Trophoblast cell (in vitro differentiated cells and primary cell): ENCODE measurements around the gene DTX3.
A peak's percentile ranks its signal among the peaks of the same experiment; 100 is the strongest.

ENCODE experiments used
- DNase-seq, 2 donors: peaks; one replicate each; pipeline ENCODE4 v3.0.0-alpha.2; 2016
- H2AFZ ChIP-seq: 2 replicates; pipeline ENCODE4 v1.6.1; 2013; ENCODE audit warnings: low read length, moderate library complexity, mild to moderate bottlenecking; ENCODE audit not compliant: insufficient read depth, poor library complexity
- H2AK5ac ChIP-seq: 2 replicates; pipeline ENCODE4 v1.6.1; 2013; ENCODE audit warnings: mild to moderate bottlenecking, low read length
- H2BK120ac ChIP-seq: 2 replicates; pipeline ENCODE4 v1.6.1; 2013; ENCODE audit warnings: low read length, mild to moderate bottlenecking, moderate library complexity; ENCODE audit not compliant: insufficient read depth, poor library complexity
- H2BK12ac ChIP-seq: 2 replicates; pipeline ENCODE4 v1.6.1; 2013; ENCODE audit warnings: mild to moderate bottlenecking, low read length, moderate library complexity
- H2BK5ac ChIP-seq: 2 replicates; pipeline ENCODE4 v1.6.1; 2013; ENCODE audit warnings: low read length, low read depth, moderate library complexity, mild to moderate bottlenecking; ENCODE audit not compliant: poor library complexity
- H3K14ac ChIP-seq: 2 replicates; pipeline ENCODE4 v1.6.1; 2013; ENCODE audit warnings: mild to moderate bottlenecking, low read length
- H3K18ac ChIP-seq: 2 replicates; pipeline ENCODE4 v1.6.1; 2013; ENCODE audit warnings: mild to moderate bottlenecking, low read length
- H3K23ac ChIP-seq: 2 replicates; pipeline ENCODE4 v1.6.1; 2013; ENCODE audit warnings: low read length
- H3K27ac ChIP-seq: 2 replicates; pipeline ENCODE4 v1.5.1; 2013; ENCODE audit warnings: low read depth, mild to moderate bottlenecking, inconsistent platforms, low read length, moderate library complexity
- H3K27me3 ChIP-seq: 2 replicates; pipeline ENCODE4 v1.6.1; 2013; ENCODE audit warnings: inconsistent platforms, mild to moderate bottlenecking, low read length, moderate library complexity; ENCODE audit not compliant: insufficient read depth
- H3K36me3 ChIP-seq, 2 experiments: 1 replicate in 1 of 2; 2 replicates in 1 of 2; pipeline ENCODE4 v1.6.1; 2013; ENCODE audit warnings: low read length in 2 of 2, mild to moderate bottlenecking in 2 of 2, moderate library complexity in 1 of 2; ENCODE audit not compliant: insufficient read depth in 2 of 2, control insufficient read depth in 1 of 2
- H3K4ac ChIP-seq: 2 replicates; pipeline ENCODE4 v1.6.1; 2013; ENCODE audit warnings: low read depth, mild to moderate bottlenecking, low read length, moderate library complexity
- H3K4me1 ChIP-seq, 2 experiments: 1 replicate in 1 of 2; 2 replicates in 1 of 2; pipeline ENCODE4 v1.6.1; 2013; ENCODE audit warnings: low read length in 2 of 2, mild to moderate bottlenecking in 2 of 2, moderate library complexity in 1 of 2; ENCODE audit not compliant: insufficient read depth in 2 of 2, control insufficient read depth in 1 of 2
- H3K4me2 ChIP-seq: 2 replicates; pipeline ENCODE4 v1.6.1; 2013; ENCODE audit warnings: inconsistent platforms, mild to moderate bottlenecking, low read length, moderate library complexity
- H3K4me3 ChIP-seq: 2 replicates; pipeline ENCODE4 v1.5.1; 2013; ENCODE audit warnings: mild to moderate bottlenecking, low read depth, low read length, inconsistent platforms
- H3K79me1 ChIP-seq: one replicate; pipeline ENCODE4 v1.6.1; 2013; ENCODE audit warnings: low read length
- H3K79me2 ChIP-seq: 2 replicates; pipeline ENCODE4 v1.6.1; 2013; ENCODE audit warnings: low read length, mild to moderate bottlenecking; ENCODE audit not compliant: control insufficient read depth, insufficient read depth, poor library complexity
- H3K9ac ChIP-seq: 2 replicates; pipeline ENCODE4 v1.6.1; 2013; ENCODE audit warnings: mild to moderate bottlenecking, low read length
- H3K9me3 ChIP-seq: 2 replicates; pipeline ENCODE4 v1.6.1; 2013; ENCODE audit warnings: low read depth, mild to moderate bottlenecking, control low read depth, inconsistent platforms, low read length; ENCODE audit not compliant: insufficient read depth
- H4K12ac ChIP-seq: 2 replicates; pipeline ENCODE4 v1.6.1; 2013; ENCODE audit warnings: low read depth, mild to moderate bottlenecking, low read length, moderate library complexity
- H4K8ac ChIP-seq: 2 replicates; pipeline ENCODE4 v1.6.1; 2013; ENCODE audit warnings: low read depth, mild to moderate bottlenecking, low read length, moderate library complexity
- H4K91ac ChIP-seq: one replicate; pipeline ENCODE4 v1.6.1; 2013; ENCODE audit warnings: low read depth, mild to moderate bottlenecking, low read length, moderate library complexity
- WGBS: extraction: QIAGEN DNeasy Blood & Tissue Kit; methylation state at CpG from one replicate; pipeline ENCODE4 v1.1.7; 2013; ENCODE audit warnings: missing lambda C conversion rate; ENCODE audit not compliant: insufficient read length, insufficient coverage; ENCODE audit errors: extremely low coverage; 5-methylcytosine and 5-hydroxymethylcytosine counted together

DTX3 gene

GRCh38 chr12:57604992-57605810 is 577 bp downstream of the DTX3 start:
- Histone ChIP-seq H3K4ac (peak overlapping the region; percentile 39), H3K4me1 (peaks cover 11 to 18% of the 10 kb centered on the region in 2 experiments), H3K36me3 (peaks cover 15 to 25% of the 10 kb centered on the region in 2 experiments), H4K12ac (peak overlapping the region; percentile 60), H4K91ac (peak overlapping the region; percentile 81), H3K79me2 (peaks cover 3% of the 10 kb centered on the region), H3K9me3 (peaks cover 1% of the 10 kb centered on the region), H3K9ac (peak overlapping the region; percentile 75), H3K4me2 (peak overlapping the region; percentile 79), H2AFZ (peak overlapping the region; percentile 56), H2BK120ac (peak overlapping the region; percentile 80), H3K27ac (no peak overlapping the region), H3K4me3 (peak overlapping the region; percentile 83), H3K27me3 (peaks cover 5% of the 10 kb centered on the region), H3K14ac (peak overlapping the region; percentile 87), H3K23ac (no peak overlapping the region), H2BK12ac (no peak overlapping the region), H4K8ac (peak overlapping the region; percentile 89), H2BK5ac (no peak overlapping the region), H3K18ac (peak overlapping the region; percentile 74), H3K79me1 (peaks cover 7% of the 10 kb centered on the region), H2AK5ac (peak overlapping the region; percentile 57)
- no peak for DNase-seq
- no CpG with 5 or more reads among the region's 25 CpGs for WGBS

DNA sequence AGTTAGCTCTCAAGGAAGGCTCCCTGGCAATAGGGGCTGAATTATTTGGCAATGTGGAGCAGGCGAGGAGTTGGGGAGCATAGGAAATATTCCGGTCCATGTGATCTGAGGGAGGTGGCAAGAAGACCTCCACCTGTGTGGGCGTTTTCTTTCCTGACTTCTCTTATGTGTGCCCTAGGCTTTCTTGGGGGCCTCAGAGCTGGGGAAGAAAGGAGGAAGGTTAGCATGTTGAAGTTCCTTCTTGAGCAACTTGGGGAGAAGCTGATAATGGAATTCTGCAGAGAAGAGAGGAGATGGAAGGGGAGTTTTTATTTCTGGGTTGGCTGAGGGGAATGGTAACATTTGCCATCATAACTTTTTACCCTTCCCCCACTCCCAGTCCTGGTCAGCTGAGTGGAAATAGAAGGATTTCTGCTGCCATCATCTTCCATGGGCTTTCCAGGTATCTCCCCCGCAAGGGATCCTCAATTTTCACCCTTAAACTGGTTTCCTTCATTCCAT is 1.2 kb downstream of the DTX3 start:
- Histone ChIP-seq H3K23ac (no peak overlapping the region), H2BK5ac (no peak overlapping the region), H3K79me1 (peaks cover 8% of the 10 kb centered on the region), H3K9me3 (peaks cover 1% of the 10 kb centered on the region), H3K14ac (no peak overlapping the region), H3K4me1 (peaks cover 12 to 20% of the 10 kb centered on the region in 2 experiments), H3K18ac (no peak overlapping the region), H3K36me3 (peaks cover 12 to 19% of the 10 kb centered on the region in 2 experiments), H4K8ac (no peak overlapping the region), H2BK12ac (no peak overlapping the region), H3K27me3 (peaks cover 5% of the 10 kb centered on the region), H3K79me2 (peaks cover 3% of the 10 kb centered on the region), H2AK5ac (no peak overlapping the region), H3K9ac (no peak overlapping the region), H4K12ac (no peak overlapping the region), H3K4me3 (no peak overlapping the region), H4K91ac (no peak overlapping the region), H2AFZ (no peak overlapping the region), H2BK120ac (no peak overlapping the region), H3K27ac (no peak overlapping the region), H3K4me2 (peak overlapping the region; percentile 79), H3K4ac (no peak overlapping the region)
- no CpG with 5 or more reads among the region's 4 CpGs for WGBS
- no peak for DNase-seq

DNA sequence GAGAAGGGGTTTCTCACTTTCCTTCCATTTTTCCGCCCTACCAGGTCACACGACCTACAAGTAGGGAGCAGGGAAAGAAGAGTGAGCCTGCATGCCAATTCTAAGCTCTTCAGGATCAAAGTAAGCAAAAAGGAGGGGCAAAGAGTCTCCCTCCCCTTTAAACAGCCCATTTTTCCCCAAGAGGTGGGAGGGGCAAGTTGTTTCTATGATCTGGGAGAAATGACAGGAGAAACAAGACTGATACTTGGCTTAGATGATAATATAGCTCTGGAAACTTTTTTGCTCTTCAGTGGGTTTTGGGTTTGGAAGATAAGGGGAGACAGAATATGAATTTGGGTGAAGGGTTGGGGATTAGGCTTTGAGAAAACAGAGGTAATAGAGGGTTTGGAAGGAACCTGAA is 1.8 kb downstream of the DTX3 start:
- Histone ChIP-seq H2BK12ac (no peak overlapping the region), H3K27me3 (peaks cover 11% of the 10 kb centered on the region), H3K9ac (no peak overlapping the region), H3K9me3 (peaks cover 1% of the 10 kb centered on the region), H3K4ac (no peak overlapping the region), H3K79me1 (peaks cover 12% of the 10 kb centered on the region), H3K14ac (no peak overlapping the region), H3K36me3 (peaks cover 12 to 14% of the 10 kb centered on the region in 2 experiments), H3K27ac (no peak overlapping the region), H3K18ac (no peak overlapping the region), H3K4me3 (no peak overlapping the region), H3K4me1 (peaks cover 14 to 22% of the 10 kb centered on the region in 2 experiments), H2AK5ac (no peak overlapping the region), H2AFZ (no peak overlapping the region), H2BK5ac (no peak overlapping the region), H3K23ac (no peak overlapping the region), H2BK120ac (no peak overlapping the region), H3K4me2 (no peak overlapping the region), H3K79me2 (peaks cover 3% of the 10 kb centered on the region), H4K8ac (no peak overlapping the region), H4K12ac (no peak overlapping the region), H4K91ac (no peak overlapping the region)
- WGBS, result no CpG with 5 or more reads among the region's 2 CpGs
- no peak for DNase-seq

DNA sequence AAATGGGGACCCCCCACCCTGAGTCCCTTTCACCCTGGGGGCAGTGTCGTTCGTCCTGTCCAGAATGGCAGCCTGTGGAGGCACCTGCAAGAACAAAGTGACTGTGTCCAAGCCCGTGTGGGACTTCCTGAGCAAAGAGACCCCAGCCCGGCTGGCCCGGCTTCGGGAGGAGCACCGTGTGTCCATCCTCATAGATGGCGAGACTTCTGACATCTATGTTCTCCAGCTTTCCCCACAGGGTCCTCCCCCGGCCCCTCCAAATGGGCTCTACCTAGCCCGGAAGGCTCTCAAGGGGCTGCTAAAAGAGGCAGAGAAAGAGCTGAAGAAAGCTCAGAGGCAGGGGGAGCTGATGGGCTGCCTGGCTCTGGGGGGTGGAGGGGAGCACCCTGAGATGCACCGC is 2.2 kb downstream of the DTX3 start:
- H4K12ac ChIP-seq, result no peak overlapping the region
- H2BK12ac ChIP-seq, result no peak overlapping the region
- H3K27ac ChIP-seq, result no peak overlapping the region
- H3K4me1 ChIP-seq, result peaks cover 14 to 22% of the 10 kb centered on the region in 2 experiments
- H3K9ac ChIP-seq, result no peak overlapping the region
- peaks cover 11% of the 10 kb centered on the region for H3K27me3 ChIP-seq
- no CpG with 5 or more reads among the region's 11 CpGs for WGBS
- H3K4ac ChIP-seq, result no peak overlapping the region
- H3K14ac ChIP-seq, result no peak overlapping the region
- H4K91ac ChIP-seq, result no peak overlapping the region
- H3K4me3 ChIP-seq, result no peak overlapping the region
- peaks cover 3% of the 10 kb centered on the region for H3K79me2 ChIP-seq
- no peak overlapping the region for H2BK5ac ChIP-seq
- H3K36me3 ChIP-seq, result peaks cover 11% of the 10 kb centered on the region in 2 experiments
- no peak overlapping the region for H4K8ac ChIP-seq
- DNase-seq, result no peak
- no peak overlapping the region for H3K23ac ChIP-seq
- H2BK120ac ChIP-seq, result no peak overlapping the region
- H2AK5ac ChIP-seq, result no peak overlapping the region
- H3K4me2 ChIP-seq, result no peak overlapping the region
- peaks cover 13% of the 10 kb centered on the region for H3K79me1 ChIP-seq
- H3K9me3 ChIP-seq, result peaks cover 1% of the 10 kb centered on the region
- no peak overlapping the region for H2AFZ ChIP-seq
- H3K18ac ChIP-seq, result no peak overlapping the region
